Neural cell (in vitro differentiated cells): ENCODE results near the gene TRIP6. TPM values are rescaled to one million over a fixed set of nuclear protein-coding genes. Genes with fewer than 3 reads are reported as not detected.

ENCODE experiments used
- H2AFZ ChIP-seq: fragments of 200-600, 300-800 bp; sonication (generic), shearing (Covaris generic); 2 replicates; pipeline ENCODE4 v1.6.0; 2014; ENCODE audit warnings: low read depth, mild to moderate bottlenecking, antibody characterized with exemption, low read length, moderate library complexity
- H3F3A ChIP-seq: fragments of 200-600 bp; shearing (Covaris generic); 2 replicates; pipeline ENCODE4 v1.6.1; 2016; ENCODE audit warnings: mild to moderate bottlenecking, moderate library complexity, mixed read lengths, antibody characterized with exemption, low read length; ENCODE audit not compliant: insufficient read depth, poor library complexity, severe bottlenecking
- H3K27ac ChIP-seq: fragments of 200-600, 300-800 bp; sonication (generic), shearing (Covaris generic); 2 replicates; pipeline ENCODE4 v1.5.1; 2014; ENCODE audit warnings: mild to moderate bottlenecking, low read length, moderate library complexity
- H3K27me3 ChIP-seq: fragments of 300-800, 200-600 bp; sonication (generic), shearing (Covaris generic); 2 replicates; pipeline ENCODE4 v1.6.0; 2014; ENCODE audit warnings: mild to moderate bottlenecking, low read depth, low read length, moderate library complexity; ENCODE audit not compliant: insufficient read depth
- H3K36me3 ChIP-seq: fragments of 300-800, 200-600 bp; sonication (generic), shearing (Covaris generic); 2 replicates; pipeline ENCODE4 v1.5.1; 2014; ENCODE audit warnings: mild to moderate bottlenecking, antibody characterized with exemption, low read length, moderate library complexity; ENCODE audit not compliant: insufficient read depth
- H3K4me2 ChIP-seq: fragments of 300-800, 200-600 bp; sonication (generic), shearing (Covaris generic); 2 replicates; pipeline ENCODE4 v1.6.0; 2014; ENCODE audit warnings: mild to moderate bottlenecking, low read length
- H3K4me3 ChIP-seq: fragments of 300-800, 200-600 bp; sonication (generic), shearing (Covaris generic); 2 replicates; pipeline ENCODE4 v1.5.1; 2014; ENCODE audit warnings: mild to moderate bottlenecking, low read length, moderate library complexity
- H3K79me2 ChIP-seq: fragments of 200-600 bp; shearing (Covaris generic); replicated peaks from 2 replicates; pipeline ENCODE4 v1.6.0; 2014; ENCODE audit warnings: mild to moderate bottlenecking, low read length, moderate library complexity; ENCODE audit not compliant: insufficient read depth
- H3K9ac ChIP-seq: fragments of 300-800, 200-600 bp; sonication (generic), shearing (Covaris generic); 2 replicates; pipeline ENCODE4 v1.6.1; 2016; ENCODE audit warnings: mild to moderate bottlenecking, low read length, mixed read lengths
- H3K9me2 ChIP-seq: fragments of 200-600 bp; shearing (Covaris generic); 2 replicates; pipeline ENCODE4 v1.6.1; 2016; ENCODE audit warnings: mild to moderate bottlenecking, low read length, mixed read lengths; ENCODE audit not compliant: insufficient read depth
- H3K9me3 ChIP-seq: fragments of 200-600, 300-800 bp; sonication (generic), shearing (Covaris generic); 2 replicates; pipeline ENCODE4 v1.6.1; 2016; ENCODE audit warnings: mild to moderate bottlenecking, mixed run types, low read length, moderate library complexity, mixed read lengths
- H4K20me1 ChIP-seq: fragments of 200-600 bp; shearing (Covaris generic); 2 replicates; pipeline ENCODE4 v1.6.1; 2016; ENCODE audit warnings: mild to moderate bottlenecking, mixed run types; ENCODE audit not compliant: insufficient read depth
- CTCF ChIP-seq: fragments of 450-650 bp; IDR thresholded peaks from 2 replicates; pipeline ENCODE4 v1.5.1; 2014; ENCODE audit warnings: antibody characterized with exemption, mild to moderate bottlenecking, moderate library complexity; ENCODE audit not compliant: poor library complexity, severe bottlenecking
- EP300 ChIP-seq: fragments of 450-650 bp; conservative IDR thresholded peaks from 2 replicates; pipeline ENCODE4 v1.6.1; 2014; ENCODE audit warnings: antibody characterized with exemption, mild to moderate bottlenecking, moderate library complexity; ENCODE audit not compliant: poor library complexity, severe bottlenecking
- EZH2 ChIP-seq: fragments of 200-600, 300-800 bp; shearing (Covaris generic), sonication (generic); IDR thresholded peaks from 2 replicates; pipeline ENCODE4 v1.6.1; 2014; ENCODE audit warnings: antibody characterized with exemption, low read length, borderline replicate concordance, mild to moderate bottlenecking; ENCODE audit not compliant: insufficient read depth, poor library complexity, severe bottlenecking
- MXI1 ChIP-seq: fragments of 450-650 bp; conservative IDR thresholded peaks from 2 replicates; pipeline ENCODE4 v1.6.1; 2014; ENCODE audit warnings: antibody characterized with exemption, mild to moderate bottlenecking; ENCODE audit not compliant: poor library complexity, severe bottlenecking
- POLR2AphosphoS5 ChIP-seq: IDR thresholded peaks from 2 replicates; pipeline ENCODE4 v1.6.1; 2012
- RAD21 ChIP-seq: fragments of 450-650 bp; conservative IDR thresholded peaks from 2 replicates; pipeline ENCODE4 v1.6.1; 2014; ENCODE audit warnings: antibody characterized with exemption, mild to moderate bottlenecking, moderate library complexity
- REST ChIP-seq: IDR thresholded peaks from 2 replicates; pipeline ENCODE4 v1.6.1; 2012; ENCODE audit warnings: borderline replicate concordance
- SMC3 ChIP-seq: fragments of 450-650 bp; conservative IDR thresholded peaks from 2 replicates; pipeline ENCODE4 v1.6.1; 2014; ENCODE audit warnings: antibody characterized with exemption, mild to moderate bottlenecking, moderate library complexity; ENCODE audit not compliant: poor library complexity
- TAF1 ChIP-seq: IDR thresholded peaks from 2 replicates; pipeline ENCODE4 v1.6.1; 2012; ENCODE audit warnings: low read depth
- polyA plus RNA-seq: library from polyadenylated mRNA; depleted of rRNA; stranded (reverse); fragments of >200 nt; gene quantifications from 2 replicates; pipeline ENCODE4 v1.2.3, GENCODE V29; 2014

TRIP6 gene
- polyA plus RNA-seq, 1 donor from 2014 or later = 2.1 TPM

- H3K9ac ChIP-seq = no peak overlapping the region
- H3K9me3 ChIP-seq = no peaks in the 10 kb centered on the region
- no peak overlapping the region for H2AFZ ChIP-seq
- TF ChIP-seq POLR2AphosphoS5 (no peak), RAD21 (no peak), MXI1 (no peak), SMC3 (no peak), CTCF (no peak), EZH2 (no peak), EP300 (no peak), REST (no peak)
- H3K9me2 ChIP-seq = no peaks in the 10 kb centered on the region
- peaks cover 21% of the 10 kb centered on the region for H3K27me3 ChIP-seq
- H3K79me2 ChIP-seq = no peaks in the 10 kb centered on the region
- H4K20me1 ChIP-seq = no peaks in the 10 kb centered on the region
- H3K4me2 ChIP-seq = no peak overlapping the region
- H3F3A ChIP-seq = no peaks in the 10 kb centered on the region
- H3K27ac ChIP-seq = no peak overlapping the region
- peaks cover 18% of the 10 kb centered on the region for H3K36me3 ChIP-seq
- no peak overlapping the region for H3K4me3 ChIP-seq
These were observed 24.5 kb downstream of the TRIP6 start for GRCh38 chr7:100891568-100892247.

- H3K36me3 ChIP-seq = peaks cover 11% of the 10 kb centered on the region
- H3K4me2 ChIP-seq = no peak overlapping the region
- peaks cover 26% of the 10 kb centered on the region for H3K27me3 ChIP-seq
These were observed 25.5 kb downstream of the TRIP6 start for GRCh38 chr7:100892364-100893317.

More at GRCh38 chr7:100892364-100893317, 25.5 kb downstream of the TRIP6 start:
- H3K4me3 ChIP-seq = no peak overlapping the region
- no peaks in the 10 kb centered on the region for H3K9me3 ChIP-seq
- no peaks in the 10 kb centered on the region for H4K20me1 ChIP-seq
- no peaks in the 10 kb centered on the region for H3K9me2 ChIP-seq
- no peaks in the 10 kb centered on the region for H3F3A ChIP-seq
- no peak overlapping the region for H3K27ac ChIP-seq
- no peak overlapping the region for H3K9ac ChIP-seq
- no peak for TF ChIP-seq POLR2AphosphoS5
- no peak for TF ChIP-seq EZH2
- no peak for TF ChIP-seq REST
- TF ChIP-seq TAF1 = no peak
- no peaks in the 10 kb centered on the region for H3K79me2 ChIP-seq
- no peak overlapping the region for H2AFZ ChIP-seq
